IMR-90 (cell line): ENCODE results near the gene EHMT1. TPM values are rescaled to one million over a fixed set of nuclear protein-coding genes. Genes with fewer than 3 reads are reported as not detected.

Source experiments
- ATAC-seq: fragments of 200-7000 bp; cut with Tn5 transposase; 2 replicates; pipeline ENCODE4 v1.9.1; 2020; ENCODE audit warnings: low read depth, mild to moderate bottlenecking, moderate library complexity
- BruUV-seq: library from RNA; stranded (reverse); fragments of 400-500 nt; replicated peaks from 2 replicates; lab custom pipeline; 2021; lab: Mats Ljungman, UMichigan
- CTCF ChIA-PET: fragments of 300-600 bp; formaldehyde crosslinking; extraction: SDS; loops from one replicate; lab custom pipeline; 2021; ENCODE audit warnings: antibody characterized with exemption; lab: Yijun Ruan, JAX
- POLR2A ChIA-PET: fragments of 300-600 bp; sonication (Branson Sonifier 250); formaldehyde crosslinking; loops from one replicate; lab custom pipeline; 2022; ENCODE audit warnings: antibody characterized with exemption; ENCODE audit not compliant: unreplicated experiment; lab: Charles Lee
- DNase-seq: peaks from one replicate; pipeline ENCODE4 v3.0.0; 2013
- H2AFZ ChIP-seq: replicated peaks from 2 replicates; pipeline ENCODE3; 2013; ENCODE audit warnings: low read length, mild to moderate bottlenecking; ENCODE audit not compliant: poor library complexity
- H2AK5ac ChIP-seq: 2 replicates; pipeline ENCODE4 v1.6.1; 2013; ENCODE audit warnings: low read depth, low read length, inconsistent platforms
- H2AK9ac ChIP-seq: replicated peaks from 2 replicates; pipeline ENCODE3; 2013; ENCODE audit warnings: mild to moderate bottlenecking, low read depth, low read length, moderate library complexity; ENCODE audit not compliant: poor library complexity
- H2BK120ac ChIP-seq: 2 replicates; pipeline ENCODE4 v1.6.1; 2013; ENCODE audit warnings: low read depth, low read length, inconsistent platforms
- H2BK15ac ChIP-seq: 3 replicates; pipeline ENCODE4 v1.6.1; 2013; ENCODE audit warnings: low read depth, low read length, inconsistent platforms
- H2BK20ac ChIP-seq: 2 replicates; pipeline ENCODE4 v1.6.1; 2013; ENCODE audit warnings: low read depth, mild to moderate bottlenecking, inconsistent platforms, low read length, moderate library complexity
- H2BK5ac ChIP-seq: 2 replicates; pipeline ENCODE4 v1.6.1; 2013; ENCODE audit warnings: mild to moderate bottlenecking, low read depth, low read length, inconsistent platforms; ENCODE audit not compliant: poor library complexity, severe bottlenecking
- H3K14ac ChIP-seq: replicated peaks from 2 replicates; pipeline ENCODE4 v1.6.1; 2013; ENCODE audit warnings: low read depth, low read length, inconsistent platforms
- H3K18ac ChIP-seq: 2 replicates; pipeline ENCODE4 v1.6.1; 2013; ENCODE audit warnings: low read depth, low read length, control low read depth
- H3K23ac ChIP-seq: 2 replicates; pipeline ENCODE4 v1.6.1; 2013; ENCODE audit warnings: low read depth, low read length, inconsistent platforms
- H3K27ac ChIP-seq: 2 replicates; pipeline ENCODE4 v1.5.1; 2013; ENCODE audit warnings: mild to moderate bottlenecking, control low read depth, low read length; ENCODE audit not compliant: insufficient read depth
- H3K27me3 ChIP-seq: 2 replicates; pipeline ENCODE4 v1.6.1; 2013; ENCODE audit warnings: low read length; ENCODE audit not compliant: control insufficient read depth, insufficient read depth
- H3K36me3 ChIP-seq: 2 replicates; pipeline ENCODE4 v1.6.1; 2013; ENCODE audit warnings: low read length, mixed read lengths; ENCODE audit not compliant: control insufficient read depth, insufficient read depth
- H3K4ac ChIP-seq: 2 replicates; pipeline ENCODE4 v1.6.1; 2013; ENCODE audit warnings: low read depth, low read length, inconsistent platforms
- H3K4me1 ChIP-seq: 2 replicates; pipeline ENCODE4 v1.6.1; 2013; ENCODE audit warnings: low read length, mixed read lengths; ENCODE audit not compliant: control insufficient read depth, insufficient read depth
- H3K4me2 ChIP-seq: 2 replicates; pipeline ENCODE4 v1.6.1; 2013; ENCODE audit warnings: low read depth, mild to moderate bottlenecking, control low read depth, low read length, moderate library complexity
- H3K4me3 ChIP-seq: 2 replicates; pipeline ENCODE4 v1.5.1; 2013; ENCODE audit warnings: low read depth, mild to moderate bottlenecking, control low read depth, low read length, moderate library complexity; ENCODE audit not compliant: insufficient read depth
- H3K56ac ChIP-seq: 2 replicates; pipeline ENCODE4 v1.6.1; 2013; ENCODE audit warnings: low read length, inconsistent platforms; ENCODE audit not compliant: insufficient read depth; ENCODE audit errors: extremely low read depth
- H3K79me1 ChIP-seq, 2 experiments: 2 replicates each; pipeline ENCODE4 v1.6.1; 2013; ENCODE audit warnings: low read length in 2 of 2, inconsistent platforms in 1 of 2, low read depth in 1 of 2
- H3K9ac ChIP-seq: 2 replicates; pipeline ENCODE4 v1.6.1; 2013; ENCODE audit warnings: low read depth, low read length, control low read depth
- H3K9me1 ChIP-seq: 2 replicates; pipeline ENCODE4 v1.6.1; 2013; ENCODE audit warnings: low read length, inconsistent platforms; ENCODE audit not compliant: insufficient read depth
- H3K9me3 ChIP-seq: 2 replicates; pipeline ENCODE4 v1.6.1; 2013; ENCODE audit warnings: low read length; ENCODE audit not compliant: control insufficient read depth, insufficient read depth
- H4K20me1 ChIP-seq: 2 replicates; pipeline ENCODE4 v1.6.1; 2013; ENCODE audit warnings: low read length, inconsistent platforms; ENCODE audit not compliant: insufficient read depth
- H4K5ac ChIP-seq: 2 replicates; pipeline ENCODE4 v1.6.1; 2013; ENCODE audit warnings: mild to moderate bottlenecking, low read depth, low read length, control low read depth
- H4K8ac ChIP-seq, 2 experiments: 2 replicates each; pipeline ENCODE4 v1.6.1; 2013; ENCODE audit warnings: low read depth in 2 of 2, low read length in 2 of 2, control low read depth in 1 of 2, inconsistent platforms in 1 of 2
- H4K91ac ChIP-seq: 2 replicates; pipeline ENCODE4 v1.6.1; 2013; ENCODE audit warnings: low read depth, low read length, inconsistent platforms; ENCODE audit not compliant: insufficient read depth
- CTCF ChIP-seq: conservative IDR thresholded peaks from 2 replicates; pipeline ENCODE4 v1.5.1; 2012; ENCODE audit warnings: mild to moderate bottlenecking, low read depth, low read length, improper control_type of control experiment
- MXI1 ChIP-seq: IDR thresholded peaks from 2 replicates; pipeline ENCODE4 v1.6.1; 2012; ENCODE audit warnings: low read depth, mild to moderate bottlenecking, low read length, moderate library complexity, borderline replicate concordance
- WGBS, 2 experiments: methylation state at CpG; one replicate each; pipeline versions ENCODE4 v1.1.5 to v1.1.7; 2013; ENCODE audit warnings: missing lambda C conversion rate in 2 of 2; ENCODE audit not compliant: insufficient read length in 1 of 2; ENCODE audit errors: extremely low coverage in 2 of 2; 5-methylcytosine and 5-hydroxymethylcytosine counted together
- dilution Hi-C: fragments of 300-500 bp; cut with HindIII; formaldehyde crosslinking; loops from one replicate; pipeline ENCODE4 v1.14.3; 2018; ENCODE audit warnings: low sequenced_read_pairs; ENCODE audit not compliant: unreplicated experiment
- in situ Hi-C: fragments of 300-500 bp; cut with MboI; formaldehyde crosslinking; loops from 3 replicates; pipeline ENCODE4 v1.14.3; 2019; ENCODE audit warnings: low sequenced_read_pairs, inconsistent platforms, mixed read lengths
- intact Hi-C: fragments of 100-400 bp; cut with micrococcal nuclease; formaldehyde crosslinking; loops from 2 replicates; pipeline ENCODE4 v1.10.0; 2022
- polyA plus RNA-seq, 3 experiments: library from polyadenylated mRNA; depleted of rRNA; stranded (reverse); fragments of >200 nt; gene quantifications; 2 replicates each; pipeline ENCODE4 v1.2.3, GENCODE V29; 2012; ENCODE audit warnings: low replicate concordance in 1 of 3
- total RNA-seq: library from RNA; depleted of rRNA; stranded (reverse); fragments of >200 nt; gene quantifications from 2 replicates; pipeline ENCODE4 v1.2.3, GENCODE V29; 2012

EHMT1 gene
- total and polyA plus RNA-seq, 2 of the 4 experiments (the other 2 are of a cell fraction), result 32.8 to 35.1 TPM

- no peaks in the 10 kb centered on the region for H3K27me3 ChIP-seq
- H3K18ac ChIP-seq, result no peak overlapping the region
- no peak overlapping the region for H3K4ac ChIP-seq
- H3K27ac ChIP-seq, result no peak overlapping the region
- H3K4me3 ChIP-seq, result no peak overlapping the region
- in situ Hi-C loops, result no loop called here
- H2AK9ac ChIP-seq, result no peak overlapping the region
- H4K5ac ChIP-seq, result no peak overlapping the region
- H4K8ac ChIP-seq, result no peak overlapping the region
- POLR2A ChIA-PET, result no interaction called here
- no peak overlapping the region for H3K4me2 ChIP-seq
- no peak for DNase-seq
- no TSS peak for BruUV-seq
- no peak for TF ChIP-seq CTCF
- TF ChIP-seq MXI1, result no peak
- no peak overlapping the region for H2BK5ac ChIP-seq
- H3K36me3 ChIP-seq, result peaks cover 54% of the 10 kb centered on the region
- peaks cover 17 to 68% of the 10 kb centered on the region in 2 experiments for H3K79me1 ChIP-seq
- dilution Hi-C loops, result no loop called here
- 100% methylated on average over 3 of the region's 9 CpGs; no CpG with 5 or more reads in 1 of the 2 experiments for WGBS, 2 experiments
- H4K20me1 ChIP-seq, result 0 out of 2 replicates have a peak, but pooled peaks cover 3% of the 10 kb centered on the region
- peaks cover 6% of the 10 kb centered on the region for H3K4me1 ChIP-seq
- H3K9me1 ChIP-seq, result peaks cover 22% of the 10 kb centered on the region
- no peak overlapping the region for H2BK120ac ChIP-seq
- no peaks in the 10 kb centered on the region for H3K9me3 ChIP-seq
- no peak overlapping the region for H2AK5ac ChIP-seq
- CTCF ChIA-PET, result no interaction called here
- no peak overlapping the region for H2AFZ ChIP-seq
- no peak overlapping the region for H3K14ac ChIP-seq
- H2BK20ac ChIP-seq, result no peak overlapping the region
- H4K91ac ChIP-seq, result no peak overlapping the region
- no peak for ATAC-seq
- H3K9ac ChIP-seq, result no peak overlapping the region
- H2BK15ac ChIP-seq, result no peak overlapping the region
- no peak overlapping the region for H3K23ac ChIP-seq
- intact Hi-C loops, result no loop called here
- H3K56ac ChIP-seq, result no peak overlapping the region
Measured at GRCh38 chr9:137761793-137762192, 143.0 kb downstream of the EHMT1 start.
